ENCODE results near the gene SH2B3.

DNA sequence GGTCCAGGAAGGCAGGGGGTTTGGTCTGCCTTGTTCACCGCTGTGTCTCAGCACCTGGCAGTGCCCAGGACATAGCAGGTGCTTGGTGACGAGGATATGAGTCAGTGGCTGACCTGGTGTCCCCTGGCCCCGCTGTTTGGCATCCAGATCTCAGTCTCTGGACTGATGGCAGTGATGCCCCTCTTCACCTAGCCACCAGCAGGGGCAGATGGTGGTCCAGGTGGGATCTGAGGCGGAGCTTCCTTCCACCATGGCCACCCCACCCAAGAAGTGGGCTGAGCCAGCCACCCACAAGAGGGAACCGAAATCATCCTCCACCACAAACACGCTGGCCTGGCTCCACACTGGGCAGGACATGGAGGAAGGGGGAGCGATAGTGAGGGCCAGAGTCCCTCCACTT lies 16.1 kb upstream of the SH2B3 start:
- TF ChIP-seq SP1 (IDR thresholded peaks at IDR 0.05) (no peak), BHLHE40 (IDR thresholded peaks at IDR 0.05; ENCODE audit: borderline replicate concordance) (no peak), FOXM1 (IDR thresholded peaks at IDR 0.05; ENCODE audit: borderline replicate concordance) (no peak), FOXA1 (IDR thresholded peaks at IDR 0.05) (no peak), FOXK2 (IDR thresholded peaks at IDR 0.05) (no peak), CTBP1 (IDR thresholded peaks at IDR 0.05; ENCODE audit: borderline replicate concordance) (no peak), SUZ12 (IDR thresholded peaks at IDR 0.05) (no peak), NFRKB (IDR thresholded peaks at IDR 0.05) (no peak), ELF4 (IDR thresholded peaks at IDR 0.05) (no peak), ZNF384 (IDR thresholded peaks at IDR 0.05) (no peak), ARNT (IDR thresholded peaks at IDR 0.05) (no peak), LEF1 (IDR thresholded peaks at IDR 0.05; ENCODE audit: borderline replicate concordance) (no peak)
- TF ChIP-seq, protein P1, sequence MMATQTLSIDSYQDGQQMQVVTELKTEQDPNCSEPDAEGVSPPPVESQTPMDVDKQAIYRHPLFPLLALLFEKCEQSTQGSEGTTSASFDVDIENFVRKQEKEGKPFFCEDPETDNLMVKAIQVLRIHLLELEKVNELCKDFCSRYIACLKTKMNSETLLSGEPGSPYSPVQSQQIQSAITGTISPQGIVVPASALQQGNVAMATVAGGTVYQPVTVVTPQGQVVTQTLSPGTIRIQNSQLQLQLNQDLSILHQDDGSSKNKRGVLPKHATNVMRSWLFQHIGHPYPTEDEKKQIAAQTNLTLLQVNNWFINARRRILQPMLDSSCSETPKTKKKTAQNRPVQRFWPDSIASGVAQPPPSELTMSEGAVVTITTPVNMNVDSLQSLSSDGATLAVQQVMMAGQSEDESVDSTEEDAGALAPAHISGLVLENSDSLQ (IDR thresholded peaks at IDR 0.05) = no peak

Measured in HEK293T (cell line).